T1000 (cell line): ENCODE data around the gene LGALS9C.
"Not testable (repeated sequence)": the region's sequence is repeated elsewhere in the genome, so short reads cannot be mapped to it uniquely, and the experiment has no call there.

Experiments used
- DNase-seq: peaks from one replicate; lab custom pipeline; 2025; ENCODE audit warnings: mixed read lengths; lab: John Stamatoyannopoulos, UW

The LGALS9C gene

GRCh38 chr17:18478362-18478761, 1.8 kb downstream of the LGALS9C start:
- not testable (repeated sequence) for DNase-seq

GRCh38 chr17:18478977-18479595, 2.5 kb downstream of the LGALS9C start:
- DNase-seq = not testable (repeated sequence)

GRCh38 chr17:18481775-18482174, 5.2 kb downstream of the LGALS9C start:
- not testable (repeated sequence) for DNase-seq

GRCh38 chr17:18485936-18486464, 9.4 kb downstream of the LGALS9C start:
- not testable (repeated sequence) for DNase-seq

- not testable (repeated sequence) for DNase-seq
Measured at GRCh38 chr17:18487633-18488032, 11.0 kb downstream of the LGALS9C start.

- DNase-seq = not testable (repeated sequence)
Measured at GRCh38 chr17:18488622-18489021, 12.0 kb downstream of the LGALS9C start.

- not testable (repeated sequence) for DNase-seq
Measured at GRCh38 chr17:18490016-18490415, 13.4 kb downstream of the LGALS9C start.

GRCh38 chr17:18492712-18493480, 16.3 kb downstream of the LGALS9C start:
- DNase-seq = not testable (repeated sequence)

GRCh38 chr17:18494250-18494768, 17.7 kb downstream of the LGALS9C start:
- not testable (repeated sequence) for DNase-seq

- DNase-seq = not testable (repeated sequence)
Measured at GRCh38 chr17:18497044-18497443, 20.5 kb downstream of the LGALS9C start.

GRCh38 chr17:18499100-18499499, 22.5 kb downstream of the LGALS9C start:
- DNase-seq = not testable (repeated sequence)

GRCh38 chr17:18499756-18500155, 23.2 kb downstream of the LGALS9C start:
- not testable (repeated sequence) for DNase-seq

GRCh38 chr17:18500281-18500680, 23.7 kb downstream of the LGALS9C start:
- not testable (repeated sequence) for DNase-seq

GRCh38 chr17:18500816-18501215, 24.2 kb downstream of the LGALS9C start:
- DNase-seq = not testable (repeated sequence)

GRCh38 chr17:18503221-18503620, 26.6 kb downstream of the LGALS9C start:
- not testable (repeated sequence) for DNase-seq

GRCh38 chr17:18507729-18508128, 31.1 kb downstream of the LGALS9C start:
- DNase-seq = not testable (repeated sequence)

GRCh38 chr17:18508667-18509066, 32.1 kb downstream of the LGALS9C start:
- not testable (repeated sequence) for DNase-seq

- not testable (repeated sequence) for DNase-seq
Measured at GRCh38 chr17:18521100-18521499, 44.5 kb downstream of the LGALS9C start.

GRCh38 chr17:18525015-18525414, 48.4 kb downstream of the LGALS9C start:
- DNase-seq = not testable (repeated sequence)

GRCh38 chr17:18526168-18526800, 49.7 kb downstream of the LGALS9C start:
- not testable (repeated sequence) for DNase-seq

GRCh38 chr17:18527354-18527753, 50.8 kb downstream of the LGALS9C start:
- not testable (repeated sequence) for DNase-seq

- DNase-seq = not testable (repeated sequence)
Measured at GRCh38 chr17:18528435-18528834, 51.8 kb downstream of the LGALS9C start.
